Mucosa of descending colon (tissue), 3 donors: ENCODE data around the gene GLS. TPM values are rescaled to one million over a fixed set of nuclear protein-coding genes. Genes with fewer than 3 reads are reported as not detected.

Source experiments
- ATAC-seq: fragments of 200-7000 bp; cut with Tn5 transposase; one replicate; pipeline ENCODE4 v1.9.1; 2020; ENCODE audit warnings: mild to moderate bottlenecking, moderate library complexity
- DNase-seq, 3 donors: peaks; one replicate each; pipeline ENCODE4 v3.0.0-alpha.2; 2020
- H3K36me3 ChIP-seq: fragments of 200-600 bp; one replicate; pipeline ENCODE4 v1.8.0; 2021; ENCODE audit warnings: low read depth, mild to moderate bottlenecking
- H3K4me1 ChIP-seq: fragments of 200-600 bp; one replicate; pipeline ENCODE4 v1.8.0; 2021; ENCODE audit warnings: low read depth, mild to moderate bottlenecking
- H3K4me3 ChIP-seq: fragments of 200-600 bp; one replicate; pipeline ENCODE4 v1.8.0; 2021; ENCODE audit warnings: mild to moderate bottlenecking
- H3K9me3 ChIP-seq: fragments of 200-600 bp; one replicate; pipeline ENCODE4 v1.8.0; 2021; ENCODE audit warnings: mild to moderate bottlenecking
- intact Hi-C, 2 donors: fragments of 100-400 bp; cut with DNase I in 1 of 2; cut with micrococcal nuclease in 1 of 2; formaldehyde crosslinking; loops; one replicate each; pipeline versions ENCODE4 v1.11.0 to v1.11.1; 2022; cut with DNase I, micrococcal nuclease
- total RNA-seq, 3 donors: library from RNA; stranded (reverse); fragmentation: NEBNext Ultra II Directional in 2 of 3; extraction: Animal tissue kit (Norgen Biotek cat#: 25700) in 2 of 3; gene quantifications; one replicate each; pipeline versions ENCODE4 v1.2.1 to v1.2.4, GENCODE V29; 2021 to 2023
- TF ChIP-seq, protein P1 (sequence below): fragments of 200-600 bp; IDR thresholded peaks from one replicate; pipeline ENCODE4 v1.8.0; 2022; ENCODE audit warnings: antibody characterized with exemption, mild to moderate bottlenecking
- donor health status: DM: no; HTN: no; CAD: no; lungs with moderate emphysema.
- donor health status: DM: no; HTN: no; CAD: no.
- donor health status: DM: no; HTN: yes; CAD: no.

The GLS gene
- total RNA-seq, 3 donors from 2014 or later, result 49.8 to 91.9 (median 77.0) TPM

DNA sequence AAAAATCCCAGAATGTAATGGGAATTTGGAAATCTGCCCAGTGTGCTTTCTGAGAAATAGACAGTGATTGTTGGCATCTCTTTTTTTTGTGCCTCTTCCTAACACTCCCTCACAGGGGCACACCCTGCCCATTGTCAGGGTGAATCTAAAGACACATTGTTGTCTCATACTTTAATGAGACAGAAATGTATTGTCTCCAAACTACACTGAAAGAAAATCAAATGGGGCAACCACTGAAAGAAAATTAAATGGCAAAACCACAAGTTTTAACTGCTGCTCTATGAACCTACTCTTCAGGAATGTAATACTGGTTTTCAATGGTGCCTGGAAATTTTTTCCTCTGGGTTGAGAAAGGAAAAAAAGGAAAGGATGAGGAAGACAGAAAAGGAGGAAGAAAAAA lies 43.2 kb upstream of the GLS start:
- H3K36me3 ChIP-seq, result no peaks in the 10 kb centered on the region
- intact Hi-C loops, result no loop called here
- no peak overlapping the region for H3K4me3 ChIP-seq
- TF ChIP-seq, protein P1, sequence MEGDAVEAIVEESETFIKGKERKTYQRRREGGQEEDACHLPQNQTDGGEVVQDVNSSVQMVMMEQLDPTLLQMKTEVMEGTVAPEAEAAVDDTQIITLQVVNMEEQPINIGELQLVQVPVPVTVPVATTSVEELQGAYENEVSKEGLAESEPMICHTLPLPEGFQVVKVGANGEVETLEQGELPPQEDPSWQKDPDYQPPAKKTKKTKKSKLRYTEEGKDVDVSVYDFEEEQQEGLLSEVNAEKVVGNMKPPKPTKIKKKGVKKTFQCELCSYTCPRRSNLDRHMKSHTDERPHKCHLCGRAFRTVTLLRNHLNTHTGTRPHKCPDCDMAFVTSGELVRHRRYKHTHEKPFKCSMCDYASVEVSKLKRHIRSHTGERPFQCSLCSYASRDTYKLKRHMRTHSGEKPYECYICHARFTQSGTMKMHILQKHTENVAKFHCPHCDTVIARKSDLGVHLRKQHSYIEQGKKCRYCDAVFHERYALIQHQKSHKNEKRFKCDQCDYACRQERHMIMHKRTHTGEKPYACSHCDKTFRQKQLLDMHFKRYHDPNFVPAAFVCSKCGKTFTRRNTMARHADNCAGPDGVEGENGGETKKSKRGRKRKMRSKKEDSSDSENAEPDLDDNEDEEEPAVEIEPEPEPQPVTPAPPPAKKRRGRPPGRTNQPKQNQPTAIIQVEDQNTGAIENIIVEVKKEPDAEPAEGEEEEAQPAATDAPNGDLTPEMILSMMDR, result no peak
- H3K4me1 ChIP-seq, result no peaks in the 10 kb centered on the region
- ATAC-seq (no peak), DNase-seq (no peak)
- H3K9me3 ChIP-seq, result no peaks in the 10 kb centered on the region

DNA sequence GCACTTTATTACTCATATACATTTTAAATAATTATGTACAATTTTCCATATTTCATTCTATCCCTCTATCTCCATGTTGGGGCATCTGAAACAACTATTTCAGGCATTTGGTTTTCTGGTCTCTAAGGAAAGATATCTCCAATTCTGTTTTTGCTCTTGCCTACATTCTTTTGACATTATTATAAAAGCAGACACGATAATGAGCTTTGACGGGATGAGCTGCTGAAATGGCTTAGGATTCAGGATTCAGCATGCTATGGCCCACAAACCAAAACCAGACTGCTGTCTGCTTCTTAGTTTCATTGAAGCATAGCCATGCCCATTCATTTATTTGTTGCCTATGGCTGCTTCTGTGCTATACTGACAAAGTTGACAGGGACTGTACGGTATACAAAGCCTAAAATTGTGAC lies 42.7 kb upstream of the GLS start:
- Histone ChIP-seq H3K4me1 (no peaks in the 10 kb centered on the region), H3K4me3 (no peak overlapping the region), H3K9me3 (no peaks in the 10 kb centered on the region), H3K36me3 (no peaks in the 10 kb centered on the region)
- ATAC-seq, result no peak
- TF ChIP-seq, protein P1, result no peak
- DNase-seq, result no peak
- intact Hi-C loops, result no loop called here

DNA sequence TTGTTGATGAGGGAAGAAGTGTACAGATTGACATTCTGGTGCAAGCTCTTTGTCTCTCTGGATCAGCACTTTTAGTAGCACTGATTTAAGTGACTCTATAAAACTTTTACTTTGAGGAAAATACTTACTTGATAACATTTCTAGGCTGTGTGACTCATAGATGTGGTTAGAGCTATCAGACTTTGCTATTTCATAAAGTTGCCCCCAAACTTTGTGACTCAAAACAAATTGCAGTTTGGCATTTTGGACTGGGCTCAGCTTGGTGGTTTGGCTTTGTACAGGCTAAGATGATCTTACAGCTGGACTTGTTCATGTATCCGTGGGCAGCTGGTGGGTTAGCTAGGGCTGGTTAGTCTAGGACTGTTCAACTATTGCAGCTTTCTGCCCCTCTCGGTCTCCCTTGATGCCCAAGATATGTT lies 42.1 kb upstream of the GLS start:
- ATAC-seq (no peak), DNase-seq (no peak)
- TF ChIP-seq, protein P1, result no peak
- intact Hi-C loops, result no loop called here
- Histone ChIP-seq H3K4me1 (no peaks in the 10 kb centered on the region), H3K4me3 (no peak overlapping the region), H3K36me3 (no peaks in the 10 kb centered on the region), H3K9me3 (no peaks in the 10 kb centered on the region)

DNA sequence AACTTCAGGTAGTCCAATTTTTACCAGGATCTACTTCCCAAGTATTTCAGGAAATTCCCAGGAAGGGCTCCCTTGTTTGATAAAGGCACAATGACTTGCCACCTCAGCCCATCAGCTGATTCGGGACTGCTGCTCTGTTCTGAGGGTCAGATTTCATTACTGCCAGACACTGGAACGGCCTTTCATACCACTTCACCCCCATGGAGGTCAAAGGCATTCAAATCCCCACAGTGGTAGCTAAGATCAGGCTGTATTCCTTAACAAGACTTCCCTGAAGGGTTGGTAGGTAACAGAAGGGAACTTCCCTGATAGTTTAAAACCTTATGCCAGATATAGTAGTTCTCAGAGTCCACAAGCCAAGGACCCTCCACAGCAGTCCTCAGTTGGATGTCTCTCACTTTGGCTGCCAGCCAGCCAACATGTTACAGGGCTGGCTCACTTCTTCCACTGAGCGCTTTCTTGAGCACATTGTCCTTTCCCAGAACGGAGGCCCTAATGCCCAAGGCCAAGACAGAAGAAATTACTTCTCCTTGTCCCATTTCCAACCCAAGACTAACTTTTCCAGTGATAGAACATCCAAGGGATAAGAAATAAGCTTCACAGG lies 40.0 kb upstream of the GLS start:
- DNase-seq, result no peak
- Histone ChIP-seq H3K36me3 (no peaks in the 10 kb centered on the region), H3K9me3 (no peaks in the 10 kb centered on the region), H3K4me1 (no peaks in the 10 kb centered on the region), H3K4me3 (no peak overlapping the region)
- intact Hi-C loops, result no loop called here
- TF ChIP-seq, protein P1, result no peak
- ATAC-seq, result no peak

- Histone ChIP-seq H3K9me3 (no peaks in the 10 kb centered on the region), H3K4me1 (no peaks in the 10 kb centered on the region), H3K4me3 (no peak overlapping the region), H3K36me3 (no peaks in the 10 kb centered on the region)
- intact Hi-C loops, result no loop called here
- TF ChIP-seq, protein P1, result no peak
- ATAC-seq, result no peak
- DNase-seq, result no peak
Measured at GRCh38 chr2:190841707-190842505, 38.7 kb upstream of the GLS start.
